IPS-20b (cell line): Measurements from ENCODE around the gene FBXO7.

Experiments used
- H3K27ac ChIP-seq: one replicate; pipeline ENCODE4 v1.5.1; 2013; ENCODE audit warnings: low read length
- H3K27me3 ChIP-seq: 2 replicates; pipeline ENCODE4 v1.6.1; 2013; ENCODE audit warnings: mild to moderate bottlenecking, low read length, inconsistent platforms; ENCODE audit not compliant: insufficient read depth
- H3K36me3 ChIP-seq: 2 replicates; pipeline ENCODE4 v1.6.1; 2013; ENCODE audit warnings: low read depth, mild to moderate bottlenecking, inconsistent platforms, low read length, moderate library complexity; ENCODE audit not compliant: insufficient read depth
- H3K4me1 ChIP-seq: 2 replicates; pipeline ENCODE4 v1.6.1; 2013; ENCODE audit warnings: mild to moderate bottlenecking, control low read depth, inconsistent platforms, low read length, moderate library complexity; ENCODE audit not compliant: insufficient read depth
- H3K4me3 ChIP-seq: 2 replicates; pipeline ENCODE4 v1.5.1; 2013; ENCODE audit warnings: mild to moderate bottlenecking, low read length, inconsistent platforms
- H3K9ac ChIP-seq: 2 replicates; pipeline ENCODE4 v1.6.1; 2013; ENCODE audit warnings: low read depth, mild to moderate bottlenecking, inconsistent platforms, low read length, moderate library complexity
- H3K9me3 ChIP-seq: 2 replicates; pipeline ENCODE4 v1.6.1; 2013; ENCODE audit warnings: mild to moderate bottlenecking, low read depth, low read length, inconsistent platforms; ENCODE audit not compliant: insufficient read depth

The FBXO7 gene

DNA sequence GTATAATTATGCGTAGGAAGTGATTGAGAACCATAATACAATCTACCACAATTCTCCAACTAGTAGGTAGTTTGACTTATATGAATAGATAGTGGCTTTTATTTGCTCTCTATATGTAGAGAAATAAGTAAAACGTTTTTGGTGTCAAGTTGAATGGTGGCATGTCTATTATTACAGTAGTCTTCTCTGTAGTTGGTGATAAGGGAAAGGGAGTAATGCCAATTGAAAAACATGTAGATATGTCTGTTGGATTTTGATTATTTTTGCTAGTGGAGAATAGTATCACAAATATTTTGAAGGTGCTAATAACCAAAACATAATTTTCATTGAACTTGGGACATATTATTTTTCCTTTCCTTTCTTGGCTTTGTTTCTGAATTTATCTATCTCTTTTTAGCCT, 17.5 kb downstream of the FBXO7 start:
- Histone ChIP-seq H3K27me3 (no peaks in the 10 kb centered on the region), H3K27ac (no peak overlapping the region), H3K9me3 (no peaks in the 10 kb centered on the region), H3K36me3 (peaks cover 85% of the 10 kb centered on the region), H3K9ac (no peak overlapping the region), H3K4me1 (no peaks in the 10 kb centered on the region), H3K4me3 (no peak overlapping the region)

DNA sequence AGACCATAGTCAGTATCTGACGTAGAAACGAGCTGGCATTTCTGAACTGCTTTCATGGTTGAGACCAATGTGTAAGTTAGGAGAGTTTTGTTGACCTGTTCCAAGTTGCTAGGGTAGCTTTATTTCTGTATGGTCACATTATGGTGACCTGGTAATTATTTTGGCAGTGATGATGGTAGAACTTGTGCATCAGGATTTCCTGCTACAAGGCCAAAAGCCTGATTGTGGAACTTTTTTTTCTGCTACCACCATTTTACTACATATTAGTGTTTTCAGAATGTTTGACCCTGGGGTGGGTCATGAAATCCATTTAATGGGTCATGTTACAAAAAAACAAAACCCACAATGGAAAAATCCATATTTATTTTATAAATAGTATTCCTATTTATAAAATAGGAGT, 18.9 kb downstream of the FBXO7 start:
- peaks cover 86% of the 10 kb centered on the region for H3K36me3 ChIP-seq

DNA sequence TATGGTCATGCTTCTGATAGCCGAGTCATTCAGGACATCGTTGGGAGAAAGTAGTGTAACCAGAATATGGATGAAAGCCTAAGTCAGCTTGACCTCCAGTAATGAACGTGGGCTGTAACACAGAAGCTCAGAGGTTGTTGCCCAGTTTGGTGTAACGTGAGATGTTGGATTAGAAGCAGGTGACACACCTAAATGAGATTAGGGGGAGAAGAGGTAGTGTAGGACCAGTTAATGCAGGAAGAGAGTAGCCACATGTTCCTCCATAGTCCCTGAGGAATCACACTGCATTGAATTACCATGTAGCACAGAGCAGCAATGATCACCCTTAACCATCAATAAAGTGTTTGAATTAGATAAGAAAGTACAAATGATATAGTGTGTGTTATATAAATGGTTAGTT, 20.4 kb downstream of the FBXO7 start:
- Histone ChIP-seq H3K27me3 (no peaks in the 10 kb centered on the region), H3K9ac (no peak overlapping the region), H3K27ac (no peak overlapping the region), H3K4me1 (no peaks in the 10 kb centered on the region), H3K9me3 (no peaks in the 10 kb centered on the region), H3K36me3 (peaks cover 80% of the 10 kb centered on the region), H3K4me3 (no peak overlapping the region)

More for the DNA sequence above, 18.9 kb downstream of the FBXO7 start:
- Histone ChIP-seq H3K9me3 (no peaks in the 10 kb centered on the region), H3K27me3 (no peaks in the 10 kb centered on the region), H3K27ac (no peak overlapping the region), H3K9ac (no peak overlapping the region), H3K4me1 (no peaks in the 10 kb centered on the region), H3K4me3 (no peak overlapping the region)

DNA sequence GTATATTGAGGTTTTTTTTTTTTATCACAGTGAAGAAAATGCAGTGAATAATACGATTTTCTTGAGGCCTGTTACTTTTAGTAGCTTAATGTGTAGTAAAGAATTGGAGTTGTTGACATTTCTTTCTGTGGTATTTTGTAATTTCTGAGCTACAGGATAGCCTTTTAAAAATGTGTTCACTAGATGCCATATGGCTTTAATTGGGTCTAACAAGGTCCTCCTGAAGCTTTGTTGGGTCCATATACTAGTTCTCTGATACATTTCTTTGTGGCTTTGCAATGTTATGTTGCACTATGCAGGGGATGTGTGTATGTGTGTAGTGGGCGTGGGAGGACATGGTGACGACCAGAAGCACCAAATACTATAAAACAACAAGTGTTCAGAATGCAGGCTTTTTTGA, 25.1 kb downstream of the FBXO7 start:
- H3K27ac ChIP-seq, result no peak overlapping the region
- H3K4me3 ChIP-seq, result no peak overlapping the region
- H3K27me3 ChIP-seq, result no peaks in the 10 kb centered on the region
- H3K9me3 ChIP-seq, result no peaks in the 10 kb centered on the region
- H3K36me3 ChIP-seq, result peaks cover 36% of the 10 kb centered on the region
- H3K4me1 ChIP-seq, result no peaks in the 10 kb centered on the region
- no peak overlapping the region for H3K9ac ChIP-seq

DNA sequence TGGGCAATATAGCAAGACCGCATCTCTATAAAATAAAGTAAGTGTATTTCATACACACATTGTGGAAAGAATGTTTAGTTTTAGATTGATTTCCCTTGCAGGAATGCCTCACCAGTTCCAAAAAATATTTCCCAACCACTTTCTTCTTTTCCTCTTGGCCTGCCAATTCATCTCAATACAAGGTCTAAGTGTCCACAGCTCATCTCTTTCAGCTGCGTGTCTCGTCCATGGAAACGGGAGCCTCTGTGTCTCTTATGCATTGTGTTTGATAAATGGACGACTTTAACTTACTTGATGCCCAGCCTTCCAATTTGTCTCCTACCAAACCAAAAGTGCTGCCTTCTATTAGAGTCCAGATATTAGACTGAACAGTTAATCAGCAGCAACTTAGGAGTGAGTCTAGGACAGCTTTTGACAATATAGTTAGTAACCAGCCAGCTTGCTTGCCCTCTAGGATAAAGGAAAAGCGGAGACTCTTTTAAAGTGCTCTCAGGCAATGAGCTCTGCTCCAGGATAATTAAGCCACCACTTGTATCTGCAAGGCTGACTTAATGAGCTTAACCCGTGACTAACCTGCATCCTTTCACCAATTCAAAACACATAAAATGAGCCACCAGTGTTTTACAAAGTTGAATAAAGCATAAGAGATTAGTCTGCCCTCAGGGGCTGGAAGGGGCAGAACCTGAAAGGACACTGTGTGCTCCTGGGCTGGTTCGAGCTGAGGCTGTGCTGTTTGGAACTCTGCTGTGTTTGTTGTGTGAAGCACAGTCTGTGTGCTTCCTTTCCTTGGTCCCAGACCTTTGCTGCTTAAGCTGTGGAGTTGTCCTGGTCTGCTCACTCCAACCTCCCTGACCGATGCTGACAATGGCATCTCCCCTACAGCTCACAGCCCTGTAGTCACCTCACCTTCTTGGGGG, 27.5 kb downstream of the FBXO7 start:
- Histone ChIP-seq H3K27me3 (no peaks in the 10 kb centered on the region), H3K9me3 (no peaks in the 10 kb centered on the region), H3K4me3 (no peak overlapping the region), H3K27ac (no peak overlapping the region), H3K9ac (no peak overlapping the region; the same call in 1 of the 2 replicates), H3K4me1 (no peaks in the 10 kb centered on the region), H3K36me3 (peaks cover 16% of the 10 kb centered on the region)

DNA sequence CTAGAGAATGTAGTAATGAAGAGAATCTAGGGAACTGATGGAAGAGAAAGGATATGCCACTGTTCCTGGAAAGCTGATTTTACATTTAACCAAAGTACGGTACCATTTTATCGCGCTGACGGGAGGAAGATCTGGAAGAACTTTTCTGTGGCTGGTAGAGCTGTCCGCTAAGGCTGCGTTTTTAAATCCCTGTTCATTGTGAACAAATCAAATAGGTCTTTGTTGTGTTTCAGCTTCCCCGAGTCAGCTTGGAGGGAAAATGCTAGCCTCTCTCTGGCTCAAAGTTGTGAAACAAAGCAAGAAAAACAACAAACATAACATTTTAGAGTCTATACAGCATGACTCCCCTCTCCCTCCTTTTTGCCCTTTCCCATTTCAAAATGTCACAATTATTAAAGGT, 34.4 kb downstream of the FBXO7 start:
- no peaks in the 10 kb centered on the region for H3K27me3 ChIP-seq
- 0 out of 2 replicates have a peak, but pooled peaks cover 2% of the 10 kb centered on the region for H3K4me1 ChIP-seq
- H3K27ac ChIP-seq, result no peak overlapping the region
- H3K4me3 ChIP-seq, result no peak overlapping the region
- no peaks in the 10 kb centered on the region for H3K9me3 ChIP-seq
- H3K36me3 ChIP-seq, result no peaks in the 10 kb centered on the region
- H3K9ac ChIP-seq, result no peak overlapping the region

DNA sequence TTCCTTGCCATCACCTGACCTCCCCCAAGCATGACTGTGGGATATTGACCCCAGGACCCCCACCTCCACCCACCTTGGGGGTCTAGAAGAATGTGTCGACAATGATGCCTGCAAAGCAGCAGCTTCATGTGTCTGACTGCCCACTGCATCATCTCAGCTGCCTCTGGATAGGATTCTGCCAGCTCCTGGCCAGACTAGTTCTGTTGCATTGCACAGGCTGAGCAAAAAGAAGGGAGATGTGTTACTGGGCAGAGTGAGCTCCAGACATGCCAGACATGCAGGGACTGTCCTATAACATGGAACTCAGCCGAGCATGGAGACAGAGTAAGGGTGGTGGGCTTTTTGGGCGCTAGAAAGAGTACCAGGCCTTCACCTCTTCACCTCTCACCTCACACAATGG, 36.7 kb downstream of the FBXO7 start:
- no peaks in the 10 kb centered on the region for H3K9me3 ChIP-seq
- H3K9ac ChIP-seq, result no peak overlapping the region
- no peaks in the 10 kb centered on the region for H3K27me3 ChIP-seq
- H3K4me1 ChIP-seq, result 0 out of 2 replicates have a peak, but pooled peaks cover 2% of the 10 kb centered on the region
- peaks cover 7% of the 10 kb centered on the region for H3K36me3 ChIP-seq
- H3K27ac ChIP-seq, result no peak overlapping the region
- H3K4me3 ChIP-seq, result no peak overlapping the region

DNA sequence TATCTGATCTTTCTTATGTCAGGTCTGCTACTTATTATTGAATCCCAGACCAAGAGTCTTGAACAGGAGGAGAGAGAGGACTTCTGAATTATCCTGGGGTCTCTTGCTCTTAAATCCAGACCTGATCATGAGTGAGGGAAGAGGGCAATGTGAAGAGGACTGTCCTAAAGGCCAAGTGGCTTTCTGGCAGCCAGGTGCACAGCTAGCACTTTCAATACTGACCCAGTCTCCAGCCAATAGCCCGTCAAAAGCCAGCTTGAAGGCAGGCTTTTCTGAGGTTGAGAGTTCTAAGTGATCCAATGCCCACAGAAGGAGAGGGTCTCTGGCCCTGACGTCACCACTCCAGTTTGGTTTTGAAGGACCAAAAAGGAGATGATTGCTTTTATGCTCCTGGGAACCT, 37.2 kb downstream of the FBXO7 start:
- no peak overlapping the region for H3K9ac ChIP-seq
- H3K27ac ChIP-seq, result no peak overlapping the region
- peaks cover 10% of the 10 kb centered on the region for H3K36me3 ChIP-seq
- 0 out of 2 replicates have a peak, but pooled peaks cover 2% of the 10 kb centered on the region for H3K4me1 ChIP-seq
- no peak overlapping the region for H3K4me3 ChIP-seq
- H3K9me3 ChIP-seq, result no peaks in the 10 kb centered on the region
- H3K27me3 ChIP-seq, result no peaks in the 10 kb centered on the region

DNA sequence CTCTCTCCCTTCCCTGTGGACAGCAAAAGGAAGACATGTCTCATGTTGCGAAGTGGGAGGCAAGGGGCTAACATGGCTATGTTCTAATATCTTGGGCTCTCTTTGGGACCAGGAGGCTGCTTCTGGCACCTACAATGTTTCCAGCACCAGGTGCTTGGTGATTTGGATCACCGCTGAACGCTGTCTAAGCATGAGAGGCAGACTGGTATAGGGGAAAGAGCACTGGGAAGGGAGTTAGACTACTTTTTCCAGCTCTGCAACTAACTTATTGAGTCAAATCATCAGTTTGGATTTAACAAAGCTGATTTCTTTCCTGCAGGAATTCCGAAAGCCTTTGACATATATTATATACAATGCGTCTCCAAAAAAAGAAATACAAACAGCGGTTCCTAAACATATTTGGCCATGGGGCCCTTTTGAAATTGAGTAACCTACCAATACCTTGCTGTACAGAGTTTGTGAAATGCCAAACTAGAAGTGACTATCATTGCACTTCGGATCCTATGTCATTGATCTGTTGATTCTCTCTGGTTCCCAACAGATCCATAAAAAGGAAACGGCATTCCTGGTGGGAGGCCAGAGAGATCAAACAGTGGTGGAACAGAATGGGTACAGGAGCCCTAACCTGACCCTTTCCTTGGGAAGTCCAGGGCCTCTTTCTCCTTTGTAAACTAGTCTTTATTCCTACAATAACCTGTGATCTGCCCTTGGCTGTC, 37.8 kb downstream of the FBXO7 start:
- no peak overlapping the region for H3K27ac ChIP-seq
- no peak overlapping the region for H3K4me3 ChIP-seq
- no peak overlapping the region for H3K9ac ChIP-seq
- no peaks in the 10 kb centered on the region for H3K27me3 ChIP-seq
- peaks cover 14% of the 10 kb centered on the region for H3K36me3 ChIP-seq
- H3K4me1 ChIP-seq, result 0 out of 2 replicates have a peak, but pooled peaks cover 2% of the 10 kb centered on the region
- no peaks in the 10 kb centered on the region for H3K9me3 ChIP-seq

DNA sequence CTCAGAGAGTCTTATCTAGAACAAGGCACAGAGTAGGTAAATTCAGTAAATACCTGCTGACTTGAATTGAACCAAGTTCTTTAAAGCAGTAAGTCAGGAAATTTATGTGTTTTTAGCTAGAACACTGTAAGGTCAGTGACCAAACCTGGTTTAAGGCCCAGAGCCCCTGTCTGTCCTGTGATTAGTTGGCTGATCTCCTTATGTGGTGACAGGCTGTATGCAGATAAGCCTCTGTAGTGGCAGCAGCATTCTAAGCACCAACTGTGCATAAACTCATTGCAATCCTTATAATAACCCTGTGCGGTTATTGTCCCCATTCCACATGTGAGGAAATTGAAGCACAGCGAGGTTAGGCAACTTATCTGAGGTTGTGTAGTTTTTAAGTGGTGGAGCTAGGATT, 40.5 kb downstream of the FBXO7 start:
- Histone ChIP-seq H3K36me3 (peaks cover 14% of the 10 kb centered on the region), H3K27ac (no peak overlapping the region), H3K4me3 (no peak overlapping the region), H3K27me3 (no peaks in the 10 kb centered on the region), H3K9ac (no peak overlapping the region), H3K9me3 (peaks cover 3% of the 10 kb centered on the region; the same call in 1 of the 2 replicates), H3K4me1 (no peaks in the 10 kb centered on the region)

DNA sequence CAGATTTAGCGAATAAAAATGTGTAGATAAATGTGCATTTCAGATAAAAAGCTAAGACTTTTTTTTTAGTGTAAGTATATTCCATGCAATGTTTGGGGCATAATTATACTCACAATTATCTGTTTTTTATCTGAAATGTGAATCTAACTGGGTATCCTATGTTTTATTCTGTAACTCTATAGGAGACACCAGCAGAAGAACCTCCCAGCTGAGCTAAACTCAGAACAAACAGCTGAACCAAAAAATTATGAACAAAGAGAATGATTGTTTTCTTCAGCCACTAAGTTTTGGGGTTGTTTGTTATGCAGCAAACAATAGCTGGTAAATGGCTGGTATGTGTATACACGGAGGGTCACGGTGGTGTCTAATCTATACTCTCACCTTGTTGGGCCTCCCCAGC, 42.9 kb downstream of the FBXO7 start:
- no peak overlapping the region for H3K27ac ChIP-seq
- H3K9me3 ChIP-seq, result peaks cover 3% of the 10 kb centered on the region; the same call in 1 of the 2 replicates
- H3K9ac ChIP-seq, result no peak overlapping the region
- H3K36me3 ChIP-seq, result peaks cover 14% of the 10 kb centered on the region
- no peaks in the 10 kb centered on the region for H3K27me3 ChIP-seq
- H3K4me3 ChIP-seq, result no peak overlapping the region
- no peaks in the 10 kb centered on the region for H3K4me1 ChIP-seq

DNA sequence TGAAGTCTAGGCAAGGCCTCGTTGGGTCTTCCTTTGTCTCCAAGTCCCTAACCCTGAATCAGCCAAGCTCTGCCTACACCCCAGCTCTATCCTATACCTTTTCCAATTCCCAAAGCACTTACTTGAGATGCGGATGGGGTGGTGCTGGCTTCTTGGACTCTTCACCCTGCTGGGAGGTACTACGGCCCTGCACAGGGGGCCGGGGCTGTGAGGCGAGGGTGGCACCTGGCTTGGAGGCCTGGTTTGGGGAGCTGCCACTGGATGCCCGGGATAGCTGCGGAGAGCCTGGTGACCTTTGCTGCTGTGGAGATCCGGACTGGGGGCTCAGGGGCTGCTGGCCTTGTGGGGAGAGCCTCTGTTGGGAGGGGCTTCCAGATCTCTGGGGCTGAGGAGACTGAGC, 43.3 kb downstream of the FBXO7 start:
- H3K27ac ChIP-seq, result no peak overlapping the region
- no peak overlapping the region for H3K4me3 ChIP-seq
- H3K4me1 ChIP-seq, result no peaks in the 10 kb centered on the region
- no peak overlapping the region for H3K9ac ChIP-seq
- no peaks in the 10 kb centered on the region for H3K27me3 ChIP-seq
- H3K9me3 ChIP-seq, result peaks cover 3% of the 10 kb centered on the region; the same call in 1 of the 2 replicates
- H3K36me3 ChIP-seq, result peaks cover 14% of the 10 kb centered on the region
